ENCODE results near the gene SERPINB6.
"Not testable (repeated sequence)": the region's sequence is repeated elsewhere in the genome, so short reads cannot be mapped to it uniquely, and the experiment has no call there.

SERPINB6 gene

GRCh38 chr6:2911171-2911570 is 60.2 kb downstream of the SERPINB6 start:
- DNase-seq (ENCODE audit: low read depth) = no peak

- no peak for DNase-seq (ENCODE audit: low read depth)
Observed at GRCh38 chr6:2909718-2910117, 61.6 kb downstream of the SERPINB6 start.

- DNase-seq (ENCODE audit: low read depth) = not testable (repeated sequence)
Observed at GRCh38 chr6:2909051-2909606, 62.2 kb downstream of the SERPINB6 start.

GRCh38 chr6:2908516-2908915 is 62.9 kb downstream of the SERPINB6 start:
- not testable (repeated sequence) for DNase-seq (ENCODE audit: low read depth)

GRCh38 chr6:2903411-2904185 is 67.8 kb downstream of the SERPINB6 start:
- not testable (repeated sequence) for DNase-seq (ENCODE audit: low read depth)

GRCh38 chr6:2901645-2902502 is 69.5 kb downstream of the SERPINB6 start:
- DNase-seq (ENCODE audit: low read depth) = not testable (repeated sequence)

GRCh38 chr6:2900821-2901644 is 70.3 kb downstream of the SERPINB6 start:
- no peak for DNase-seq (ENCODE audit: low read depth)

- DNase-seq (ENCODE audit: low read depth) = no peak
Observed at GRCh38 chr6:2900221-2900807, 71.1 kb downstream of the SERPINB6 start.

- DNase-seq (ENCODE audit: low read depth) = no peak
Observed at GRCh38 chr6:2899596-2899995, 71.8 kb downstream of the SERPINB6 start.
